ENCODE results near the gene TCF7L2.

- no peak for TF ChIP-seq CTCF (IDR thresholded peaks at IDR 0.05)
- no peak for TF ChIP-seq POLR2A (IDR thresholded peaks at IDR 0.05)
These were observed 128.3 kb downstream of the TCF7L2 start for GRCh38 chr10:113078282-113078907.

All from body of pancreas (tissue), 4 donors.